NCI-H1694 treated with DMSO at 0.1 percent for 48 hours (cell line): ENCODE data around the gene RUNX1.
"Not testable (repeated sequence)": the region's sequence is repeated elsewhere in the genome, so short reads cannot be mapped to it uniquely, and the experiment has no call there.

Experiments
- DNase-seq: peaks from one replicate; lab custom pipeline; 2025; lab: John Stamatoyannopoulos, UW

Gene RUNX1

GRCh38 chr21:35016517-35017188 lies 32.4 kb downstream of the RUNX1 start:
- no peak for DNase-seq

- no peak for DNase-seq
These were observed 33.0 kb downstream of the RUNX1 start for GRCh38 chr21:35016071-35016470.

GRCh38 chr21:35015435-35016024 lies 33.6 kb downstream of the RUNX1 start:
- DNase-seq: no peak

- no peak for DNase-seq
These were observed 34.6 kb downstream of the RUNX1 start for GRCh38 chr21:35014302-35015041.

GRCh38 chr21:35011681-35012080 lies 37.4 kb downstream of the RUNX1 start:
- no peak for DNase-seq

GRCh38 chr21:35010447-35010846 lies 38.7 kb downstream of the RUNX1 start:
- DNase-seq: no peak

GRCh38 chr21:35007348-35007747 lies 41.8 kb downstream of the RUNX1 start:
- DNase-seq: no peak

- DNase-seq: no peak
These were observed 42.3 kb downstream of the RUNX1 start for GRCh38 chr21:35006771-35007170.

- no peak for DNase-seq
These were observed 42.9 kb downstream of the RUNX1 start for GRCh38 chr21:35006248-35006647.

GRCh38 chr21:35005560-35006224 lies 43.4 kb downstream of the RUNX1 start:
- DNase-seq: no peak

GRCh38 chr21:35005077-35005476 lies 44.0 kb downstream of the RUNX1 start:
- no peak for DNase-seq

GRCh38 chr21:35004314-35004713 lies 44.8 kb downstream of the RUNX1 start:
- no peak for DNase-seq

- no peak for DNase-seq
These were observed 46.0 kb downstream of the RUNX1 start for GRCh38 chr21:35002879-35003722.

- DNase-seq: no peak
These were observed 49.6 kb downstream of the RUNX1 start for GRCh38 chr21:34999397-34999941.

- no peak for DNase-seq
These were observed 50.9 kb downstream of the RUNX1 start for GRCh38 chr21:34998176-34998575.

GRCh38 chr21:34997294-34997693 lies 51.8 kb downstream of the RUNX1 start:
- DNase-seq: no peak

- DNase-seq: no peak
These were observed 52.6 kb downstream of the RUNX1 start for GRCh38 chr21:34996304-34997101.

GRCh38 chr21:34995979-34996303 lies 53.2 kb downstream of the RUNX1 start:
- DNase-seq: no peak

- DNase-seq: no peak
These were observed 54.1 kb downstream of the RUNX1 start for GRCh38 chr21:34994766-34995631.

GRCh38 chr21:34993521-34993921 lies 55.6 kb downstream of the RUNX1 start:
- DNase-seq: not testable (repeated sequence)
